ENCODE results near the gene CCNH.

Gene CCNH

GRCh38 chr5:87359106-87359505 is 53.6 kb downstream of the CCNH start:
- DNase-seq, result no peak

GRCh38 chr5:87354496-87354895 is 58.2 kb downstream of the CCNH start:
- no peak for DNase-seq

- no peak for DNase-seq
Measured at GRCh38 chr5:87347841-87348240, 64.9 kb downstream of the CCNH start.

GRCh38 chr5:87347272-87347671 is 65.5 kb downstream of the CCNH start:
- DNase-seq, result no peak

Measured in GOT3 (cell line).